ENCODE data around the gene DPH2. TPM values are rescaled to one million over a fixed set of nuclear protein-coding genes. Genes with fewer than 3 reads are reported as not detected.

DPH2 gene
- polyA plus RNA-seq (2011; rRNA removed) (41.7 and 43.5 TPM in 2 replicates), polyA plus RNA-seq (2017; fragmentation: RNase III; extraction: RNeasy Plus Mini Kit Qiagen cat#74134 plus additional on column Dnase treatment) (35.0 to 42.4 TPM (median 38.8 TPM) in 3 replicates), polyA minus RNA-seq (2011; rRNA and poly(A)+ RNA removed) (69.6 and 71.1 TPM in 2 replicates)
- 57.1 and 68.4 TPM in 2 replicates for polyA plus RNA-seq (2012; cell fraction: cytosol; rRNA removed)
- 170 and 171 TPM in 2 replicates for polyA plus RNA-seq (2012; cell fraction: nucleus; rRNA removed)

DNA sequence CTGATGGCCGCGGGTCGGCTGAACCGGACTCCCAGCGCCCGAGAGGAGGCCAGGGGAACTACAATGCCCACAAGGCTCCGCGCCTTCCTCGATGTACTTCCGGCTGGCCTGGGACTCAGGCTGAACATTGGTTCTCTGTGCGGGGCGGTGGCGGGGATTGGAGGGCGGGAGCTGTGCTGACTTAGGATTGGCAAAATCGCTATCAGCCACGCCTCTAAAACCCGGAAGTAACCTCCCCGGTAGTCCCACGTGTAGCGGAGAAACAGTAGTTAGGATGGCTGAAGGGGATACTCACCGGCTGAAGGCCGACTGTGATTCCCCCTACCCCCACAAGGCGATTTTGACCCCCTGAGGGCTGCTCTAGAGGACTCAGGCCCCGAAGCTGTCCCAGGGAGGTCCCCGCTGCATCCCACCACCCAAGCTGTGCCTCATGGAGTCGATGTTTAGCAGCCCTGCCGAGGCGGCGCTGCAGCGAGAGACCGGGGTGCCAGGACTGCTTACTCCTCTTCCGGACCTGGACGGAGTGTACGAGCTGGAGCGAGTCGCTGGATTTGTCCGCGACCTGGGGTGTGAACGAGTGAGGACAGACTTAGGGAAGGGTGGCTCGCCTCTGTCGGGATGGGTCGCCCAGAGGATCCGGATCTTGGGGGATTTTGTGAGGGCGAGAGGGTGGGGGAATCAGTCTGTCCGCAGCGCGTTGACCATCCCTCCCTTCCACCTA lies at the start of gene DPH2:
DPH2 (plus strand) TSS at position 265 of the 721 bp plus-strand sequence; CDS start at position 431, 166 bp downstream.
- Histone ChIP-seq H3K4me2 (peak within 1 kb of the TSS; percentile 97), H3K9me3 (no peaks in the 10 kb centered on the region), H3K4me3 (peak within 1 kb of the TSS; percentile 85), H3K27ac (peak within 1 kb of the TSS; percentile 80 to 92), H3K4me1 (peaks cover 11% of the 10 kb centered on the region; the same call in 1 of the 3 replicates)
- CTCF ChIA-PET: interaction anchor here (0.9 to 1.6 kb wide), 4 partner anchors 9 to 66 kb away, joined by 3 to 5 read pairs (median 4); no protein-coding TSS in a partner anchor
- no peak for FAIRE-seq
- peak; percentile 95 to 98 for DNase-seq (ENCODE audit: low read depth in 1 of 2, low spot score in 1 of 2)
- POLR2A ChIA-PET: interaction anchor here (0.7 kb wide), 1 partner anchor 16 kb away, joined by 3 read pairs; no protein-coding TSS in a partner anchor
- TF ChIP-seq TP53 (CRISPR knock-in tag; IDR thresholded peaks at IDR 0.05) (no peak), POLR2A (IDR thresholded peaks at IDR 0.05; ENCODE audit: low read length) (peak; percentile 27; the same call in 1 of the 2 replicates), SMC3 (IDR thresholded peaks at IDR 0.05) (no peak), JUN (IDR thresholded peaks at IDR 0.05) (peak in 1 of 2 experiments; percentile 54; a peak in 1 of 5 replicates), MAFK (IDR thresholded peaks at IDR 0.05; ENCODE audit: partially characterized antibody) (no peak), USF2 (IDR thresholded peaks at IDR 0.05) (peak; percentile 59; the same call in 1 of the 2 replicates), CHD4 (IDR thresholded peaks at IDR 0.05; ENCODE audit: borderline replicate concordance) (no peak), MYC (IDR thresholded peaks at IDR 0.05; ENCODE audit: borderline replicate concordance, low read length) (peak; percentile 77; the same call in 1 of the 2 replicates)
- TF ChIP-seq, protein P1, sequence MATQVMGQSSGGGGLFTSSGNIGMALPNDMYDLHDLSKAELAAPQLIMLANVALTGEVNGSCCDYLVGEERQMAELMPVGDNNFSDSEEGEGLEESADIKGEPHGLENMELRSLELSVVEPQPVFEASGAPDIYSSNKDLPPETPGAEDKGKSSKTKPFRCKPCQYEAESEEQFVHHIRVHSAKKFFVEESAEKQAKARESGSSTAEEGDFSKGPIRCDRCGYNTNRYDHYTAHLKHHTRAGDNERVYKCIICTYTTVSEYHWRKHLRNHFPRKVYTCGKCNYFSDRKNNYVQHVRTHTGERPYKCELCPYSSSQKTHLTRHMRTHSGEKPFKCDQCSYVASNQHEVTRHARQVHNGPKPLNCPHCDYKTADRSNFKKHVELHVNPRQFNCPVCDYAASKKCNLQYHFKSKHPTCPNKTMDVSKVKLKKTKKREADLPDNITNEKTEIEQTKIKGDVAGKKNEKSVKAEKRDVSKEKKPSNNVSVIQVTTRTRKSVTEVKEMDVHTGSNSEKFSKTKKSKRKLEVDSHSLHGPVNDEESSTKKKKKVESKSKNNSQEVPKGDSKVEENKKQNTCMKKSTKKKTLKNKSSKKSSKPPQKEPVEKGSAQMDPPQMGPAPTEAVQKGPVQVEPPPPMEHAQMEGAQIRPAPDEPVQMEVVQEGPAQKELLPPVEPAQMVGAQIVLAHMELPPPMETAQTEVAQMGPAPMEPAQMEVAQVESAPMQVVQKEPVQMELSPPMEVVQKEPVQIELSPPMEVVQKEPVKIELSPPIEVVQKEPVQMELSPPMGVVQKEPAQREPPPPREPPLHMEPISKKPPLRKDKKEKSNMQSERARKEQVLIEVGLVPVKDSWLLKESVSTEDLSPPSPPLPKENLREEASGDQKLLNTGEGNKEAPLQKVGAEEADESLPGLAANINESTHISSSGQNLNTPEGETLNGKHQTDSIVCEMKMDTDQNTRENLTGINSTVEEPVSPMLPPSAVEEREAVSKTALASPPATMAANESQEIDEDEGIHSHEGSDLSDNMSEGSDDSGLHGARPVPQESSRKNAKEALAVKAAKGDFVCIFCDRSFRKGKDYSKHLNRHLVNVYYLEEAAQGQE (IDR thresholded peaks at IDR 0.05): no peak
- TF ChIP-seq, protein P2, sequence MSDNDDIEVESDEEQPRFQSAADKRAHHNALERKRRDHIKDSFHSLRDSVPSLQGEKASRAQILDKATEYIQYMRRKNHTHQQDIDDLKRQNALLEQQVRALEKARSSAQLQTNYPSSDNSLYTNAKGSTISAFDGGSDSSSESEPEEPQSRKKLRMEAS (IDR thresholded peaks at IDR 0.05): peak; percentile 95
- TF ChIP-seq, protein P3, sequence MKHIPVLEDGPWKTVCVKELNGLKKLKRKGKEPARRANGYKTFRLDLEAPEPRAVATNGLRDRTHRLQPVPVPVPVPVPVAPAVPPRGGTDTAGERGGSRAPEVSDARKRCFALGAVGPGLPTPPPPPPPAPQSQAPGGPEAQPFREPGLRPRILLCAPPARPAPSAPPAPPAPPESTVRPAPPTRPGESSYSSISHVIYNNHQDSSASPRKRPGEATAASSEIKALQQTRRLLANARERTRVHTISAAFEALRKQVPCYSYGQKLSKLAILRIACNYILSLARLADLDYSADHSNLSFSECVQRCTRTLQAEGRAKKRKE (CRISPR knock-in tag; IDR thresholded peaks at IDR 0.05; ENCODE audit: low read depth): no peak
- 2% methylated on average over 32 of the region's 47 CpGs for WGBS (ENCODE audit: missing lambda C conversion rate)
- ATAC-seq: peak; percentile 90 to 96

GRCh38 chr1:43921022-43921421 lies 48.8 kb upstream of the DPH2 start:
- TF ChIP-seq USF2 (IDR thresholded peaks at IDR 0.05) (no peak), SMC3 (IDR thresholded peaks at IDR 0.05) (no peak), BCL3 (IDR thresholded peaks at IDR 0.05) (no peak)
- ATAC-seq (peak in 1 of 2 experiments; percentile 17; a peak in 1 of 6 replicates), FAIRE-seq (no peak), DNase-seq (ENCODE audit: low read depth in 1 of 2, low spot score in 1 of 2) (no peak)
- peaks cover 14% of the 10 kb centered on the region for H3K4me1 ChIP-seq
- no peak overlapping the region for H3K4me3 ChIP-seq
- ChIA-PET CTCF (interaction anchor here (0.7 to 2.1 kb wide), 3 partner anchors 13 to 157 kb away, joined by 4 to 10 read pairs (median 8); partner anchors contain the start of gene ARTN), POLR2A (no interaction called here)
- H3K4me2 ChIP-seq: no peak overlapping the region
- WGBS (ENCODE audit: missing lambda C conversion rate): 92% methylated on average over 6 of the region's 6 CpGs
- peak overlapping the region; percentile 28 to 76; a peak in 4 of 6 replicates for H3K27ac ChIP-seq
- H3K9me3 ChIP-seq: no peaks in the 10 kb centered on the region
